GM20431 (cell line): ENCODE results near the gene KIF5C.

Experiments
- in situ Hi-C: fragments of 300-500 bp; cut with MseI, MboI; formaldehyde crosslinking; loops from one replicate; pipeline ENCODE4 v1.15.0; 2020; ENCODE audit warnings: low sequenced_read_pairs; ENCODE audit not compliant: unreplicated experiment

Gene KIF5C

GRCh38 chr2:149029307-149029965 lies 154.4 kb downstream of the KIF5C start:
- in situ Hi-C loops = no loop called here

DNA sequence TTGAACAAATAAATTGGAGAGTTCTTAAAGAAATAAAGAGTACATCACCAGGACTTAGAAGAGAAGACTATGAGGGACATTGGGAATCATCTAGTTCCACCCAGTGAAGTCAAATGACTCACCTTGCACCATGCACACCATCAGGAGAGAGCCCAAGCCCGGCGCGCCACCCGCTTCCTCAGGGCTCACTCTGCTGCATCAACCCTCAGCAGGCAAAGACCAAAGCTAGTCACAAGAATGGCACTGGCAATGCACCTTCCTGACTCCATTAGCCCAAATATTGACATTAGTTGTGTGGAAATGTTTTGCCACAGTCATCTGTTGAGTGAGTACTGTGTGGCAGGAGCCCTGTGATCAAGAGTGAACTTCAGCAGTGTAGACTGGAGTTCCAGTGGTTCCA lies 156.4 kb downstream of the KIF5C start:
- in situ Hi-C loops = no loop called here

DNA sequence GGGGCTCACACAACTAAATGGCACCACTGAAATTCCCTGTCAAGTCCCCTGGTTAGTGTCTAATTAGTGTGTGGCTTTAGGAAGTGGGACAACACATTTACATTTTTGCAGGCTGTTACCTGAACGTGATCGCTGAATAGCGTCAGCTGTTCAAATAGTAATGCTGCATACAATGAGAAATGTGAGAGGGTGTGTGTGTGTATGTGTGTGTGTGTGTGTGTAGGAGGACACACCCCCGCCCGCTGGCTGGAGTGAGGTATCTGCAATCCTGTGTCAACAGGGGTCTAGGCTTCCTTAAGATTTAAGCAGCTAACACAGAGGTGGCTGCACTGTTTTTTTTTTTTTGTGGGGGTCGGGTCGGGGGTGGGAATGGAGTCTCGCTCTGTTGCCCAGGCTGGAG lies 158.7 kb downstream of the KIF5C start:
- in situ Hi-C loops = no loop called here

DNA sequence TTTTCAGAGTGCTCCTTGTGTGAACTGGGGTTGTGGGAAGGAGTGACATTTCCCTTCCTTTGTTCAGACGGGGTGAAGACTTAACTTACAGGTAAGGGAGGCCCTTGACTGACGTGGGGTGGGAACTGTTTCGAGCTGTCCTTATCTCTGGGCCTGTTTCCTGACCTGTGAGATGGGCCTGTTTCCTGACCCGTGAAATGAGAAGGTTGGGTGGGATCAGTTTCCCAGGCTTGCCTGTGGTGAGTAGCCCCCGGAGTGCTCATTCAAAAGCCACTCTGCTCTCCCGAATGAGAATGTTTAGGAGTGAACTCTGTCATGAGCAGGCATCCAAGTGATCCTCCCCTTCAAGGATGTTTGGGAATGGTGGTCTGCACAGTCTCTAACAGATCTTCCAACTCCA lies 159.4 kb downstream of the KIF5C start:
- in situ Hi-C loops = no loop called here

- in situ Hi-C loops = no loop called here
Observed at GRCh38 chr2:149036507-149037293, 161.7 kb downstream of the KIF5C start.

DNA sequence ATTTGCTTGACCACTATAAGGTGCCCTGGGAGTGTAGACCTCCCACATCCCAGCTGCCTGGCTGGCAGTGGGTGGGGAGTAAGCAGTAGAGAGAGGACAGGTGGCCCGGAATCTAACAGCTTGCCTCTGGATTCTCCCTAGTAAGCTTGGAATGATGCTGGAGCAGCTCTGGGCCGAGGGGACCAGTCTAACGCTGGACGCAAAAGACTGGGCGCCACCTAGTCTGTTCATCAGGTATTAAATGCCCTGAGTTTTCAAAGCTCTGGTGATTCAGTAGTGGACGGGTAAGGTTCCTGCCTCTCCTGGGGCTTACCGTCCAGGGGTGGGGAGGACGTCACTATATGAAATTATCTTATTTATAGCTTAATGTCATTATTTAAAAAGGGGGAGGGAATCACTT lies 162.8 kb downstream of the KIF5C start:
- in situ Hi-C loops = no loop called here

DNA sequence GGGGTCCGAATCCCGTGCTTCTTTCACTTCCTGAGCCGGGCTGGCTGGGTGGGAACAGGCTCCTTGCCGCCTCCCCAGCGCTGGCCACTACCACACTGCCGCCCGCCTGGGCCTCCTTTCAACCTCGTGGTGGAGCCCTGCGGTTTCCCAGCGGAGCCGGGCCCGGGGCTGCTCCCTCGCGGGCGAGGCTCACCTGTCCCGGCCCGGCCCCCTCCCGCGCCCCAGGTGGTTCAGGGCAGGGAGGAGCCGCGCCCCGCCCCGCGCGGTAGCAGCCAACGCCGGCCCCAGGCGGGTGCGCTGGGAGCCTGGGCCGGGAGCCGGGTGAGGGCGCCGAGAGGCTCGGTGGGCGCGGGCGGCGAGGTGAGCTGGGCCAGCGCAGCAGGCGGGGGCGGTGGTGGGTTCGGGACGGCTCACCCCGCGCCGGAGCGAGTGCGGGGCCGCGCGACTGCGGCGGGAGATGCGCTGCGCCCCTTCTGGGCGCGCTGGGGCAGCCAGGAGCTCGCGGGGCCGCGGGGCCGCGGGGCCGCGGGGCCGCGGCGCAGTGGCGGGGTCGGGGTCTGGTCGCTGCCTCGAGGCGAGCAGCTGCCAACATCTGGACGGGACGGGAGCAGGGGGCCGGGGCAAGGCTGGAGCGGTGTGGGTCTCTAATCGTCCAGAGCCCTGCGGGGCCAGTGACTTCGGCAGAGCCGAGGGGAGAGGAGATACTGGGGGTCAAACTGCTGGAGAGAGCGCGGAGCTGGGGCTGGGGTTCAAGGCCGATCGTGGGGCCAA lies 163.6 kb downstream of the KIF5C start, which contains the start of gene LYPD6B:
Gene LYPD6B (plus strand): TSS at position 258 of the 771 bp plus-strand sequence. CDS start 92,250 bp downstream, outside the sequence.
- in situ Hi-C loops = no loop called here

DNA sequence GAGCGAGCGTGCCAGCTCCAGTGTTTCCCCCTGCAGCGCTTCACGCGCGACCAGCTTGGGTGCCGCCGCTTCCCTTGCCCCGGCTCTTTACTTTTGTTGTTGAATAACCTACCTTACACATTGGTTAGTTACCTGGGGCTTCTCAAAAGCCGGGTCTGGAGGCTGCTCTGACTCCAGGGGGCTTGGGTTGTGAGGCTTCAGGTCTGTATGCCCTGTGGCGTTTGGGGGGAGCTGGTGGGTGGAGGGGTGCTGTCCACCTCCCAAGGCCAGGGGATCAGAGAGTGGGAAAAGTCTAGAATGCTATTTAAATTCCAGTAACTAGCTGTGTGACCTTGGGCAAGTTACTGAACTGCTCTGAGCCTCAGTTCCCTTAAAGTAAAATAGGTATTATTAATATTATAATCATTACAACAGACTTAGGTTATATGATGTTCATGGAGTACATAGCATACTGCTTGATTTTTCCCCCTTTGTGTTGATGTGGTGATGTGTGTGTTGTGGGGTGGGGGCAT lies 164.2 kb downstream of the KIF5C start:
- in situ Hi-C loops = no loop called here

GRCh38 chr2:149040451-149040850 lies 165.4 kb downstream of the KIF5C start:
- in situ Hi-C loops = no loop called here

- in situ Hi-C loops = no loop called here
Observed at GRCh38 chr2:149041482-149041881, 166.5 kb downstream of the KIF5C start.

GRCh38 chr2:149042881-149043280 lies 167.9 kb downstream of the KIF5C start:
- in situ Hi-C loops = no loop called here

DNA sequence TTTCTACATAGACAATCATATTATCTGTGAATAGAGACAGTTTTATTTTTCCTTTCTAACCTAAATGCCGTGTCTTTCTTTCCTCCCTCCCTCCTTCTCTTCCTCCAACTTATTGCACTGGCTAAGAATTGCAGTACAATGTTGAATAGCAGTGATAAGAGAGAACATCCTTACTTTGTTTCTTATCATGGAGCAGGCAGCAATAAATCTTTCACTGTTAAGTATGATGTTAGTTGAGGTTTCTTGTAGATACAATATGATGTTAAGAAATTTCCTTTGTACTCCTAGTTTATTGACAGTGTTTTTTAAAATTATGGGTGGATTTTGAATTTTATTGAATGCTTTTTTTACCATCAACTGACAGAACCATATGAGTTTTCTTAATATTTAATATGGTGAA lies 169.5 kb downstream of the KIF5C start:
- in situ Hi-C loops = no loop called here

DNA sequence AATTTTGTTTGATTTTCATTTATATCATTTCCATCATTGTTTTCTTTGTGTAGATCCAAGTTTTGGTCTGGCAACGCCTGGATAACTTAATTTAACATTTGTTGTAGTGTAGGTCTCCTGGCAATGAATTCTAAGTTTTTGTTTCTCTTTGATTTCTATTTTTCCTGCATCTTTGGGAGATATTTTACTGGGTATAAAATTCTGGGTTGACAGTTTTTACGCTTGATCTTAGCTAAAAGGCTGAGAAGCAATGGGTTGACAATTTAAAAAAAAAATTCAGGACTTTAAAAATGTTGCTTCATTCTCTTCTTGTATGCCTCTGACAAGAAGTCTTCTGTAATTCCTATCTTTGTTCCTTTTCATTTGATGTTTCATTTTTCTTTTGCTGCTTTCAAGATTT lies 172.1 kb downstream of the KIF5C start:
- in situ Hi-C loops = no loop called here

GRCh38 chr2:149049142-149049541 lies 174.1 kb downstream of the KIF5C start:
- in situ Hi-C loops = no loop called here

- in situ Hi-C loops = no loop called here
Observed at GRCh38 chr2:149050188-149050587, 175.2 kb downstream of the KIF5C start.

- in situ Hi-C loops = no loop called here
Observed at GRCh38 chr2:149055751-149056150, 180.7 kb downstream of the KIF5C start.

DNA sequence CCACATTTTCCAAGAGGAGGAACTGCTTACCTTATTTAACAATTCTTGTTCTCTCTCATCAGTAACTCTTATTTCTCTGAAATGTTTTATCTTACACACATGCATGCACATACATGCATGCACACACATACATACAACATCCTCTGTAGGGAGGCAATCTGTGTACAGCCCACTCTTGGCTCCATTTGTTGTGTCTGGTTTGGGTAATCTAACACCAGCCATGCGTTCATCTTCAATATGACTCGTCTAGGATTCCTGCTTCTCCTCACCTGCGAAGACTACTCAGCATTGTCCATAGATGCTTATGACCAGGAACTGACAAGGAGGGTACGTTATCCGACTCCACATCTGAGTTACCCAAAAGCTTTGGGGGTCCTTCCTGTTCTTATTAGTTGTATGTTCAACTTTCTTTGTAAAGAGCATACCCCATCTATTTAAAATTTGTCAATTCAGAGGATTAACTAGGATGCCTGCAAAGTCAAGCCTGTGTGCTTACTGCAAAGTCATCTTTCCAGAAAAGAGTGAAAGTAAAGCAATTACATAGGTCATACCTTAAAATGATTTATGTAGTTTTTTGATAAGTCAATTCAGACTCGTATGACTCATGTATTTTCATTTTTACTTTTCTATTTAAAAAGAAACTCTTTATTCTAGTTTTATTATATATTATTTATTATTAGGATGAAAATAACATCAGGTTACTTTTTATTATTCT lies 181.7 kb downstream of the KIF5C start:
- in situ Hi-C loops = no loop called here

GRCh38 chr2:149057401-149057800 lies 182.4 kb downstream of the KIF5C start:
- in situ Hi-C loops = no loop called here

DNA sequence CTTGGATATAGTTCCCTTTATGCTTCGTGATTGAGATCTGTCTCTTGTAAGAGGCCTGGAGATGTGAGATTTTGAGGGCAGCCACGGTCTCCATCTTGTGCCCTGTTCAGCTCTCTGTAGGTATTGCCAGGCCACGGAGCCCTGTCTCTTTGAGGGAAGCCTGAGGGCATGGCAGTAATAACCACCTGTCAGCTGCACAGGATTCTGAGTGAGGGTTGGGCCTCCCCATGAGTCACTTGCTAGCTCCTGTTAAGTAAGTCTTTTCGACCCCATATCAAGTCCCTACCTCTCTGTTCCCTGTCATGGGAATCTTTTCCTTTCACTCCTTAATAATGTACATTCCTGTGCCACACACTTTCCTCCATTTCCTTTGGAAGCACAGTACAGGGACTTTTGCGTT lies 183.9 kb downstream of the KIF5C start:
- in situ Hi-C loops = no loop called here

DNA sequence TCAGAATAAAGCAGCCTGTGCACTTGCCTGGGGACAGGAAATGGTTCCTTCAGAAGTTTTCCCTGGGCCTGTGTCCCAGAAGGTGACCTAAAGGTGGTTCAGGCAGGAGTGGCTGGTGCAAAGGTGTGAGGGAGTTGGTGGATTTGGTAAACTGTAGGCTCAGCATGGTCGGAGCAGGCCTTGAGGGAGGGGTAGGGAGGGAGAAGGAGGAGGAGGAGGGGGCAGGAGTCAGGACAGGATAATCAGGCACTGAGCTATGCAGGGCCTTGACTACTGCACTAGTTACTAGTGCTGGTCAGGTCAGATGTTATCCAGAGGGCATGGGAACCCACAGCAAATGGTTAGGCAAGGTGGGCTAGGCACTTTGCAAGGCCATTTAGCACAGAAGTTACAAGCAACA lies 184.8 kb downstream of the KIF5C start:
- in situ Hi-C loops = no loop called here
